C4-2B (cell line): ENCODE results near the gene HES6.

ENCODE experiments used
- H3K27ac ChIP-seq: fragments of 450-650 bp; 2 replicates; pipeline ENCODE4 v1.5.1; 2017
- CTCF ChIP-seq: fragments of 450-650 bp; conservative IDR thresholded peaks from 2 replicates; pipeline ENCODE4 v1.5.1; 2017; ENCODE audit warnings: mild to moderate bottlenecking
- ZFX ChIP-seq: fragments of 450-650 bp; IDR thresholded peaks from 2 replicates; pipeline ENCODE4 v1.6.1; 2017

HES6 gene

GRCh38 chr2:238228700-238229099 is 11.1 kb downstream of the HES6 start:
- H3K27ac ChIP-seq, result no peak overlapping the region
- TF ChIP-seq CTCF (no peak), ZFX (no peak)

- H3K27ac ChIP-seq, result no peak overlapping the region
- TF ChIP-seq ZFX (no peak), CTCF (no peak)
Observed at GRCh38 chr2:238227587-238228032, 12.2 kb downstream of the HES6 start.

GRCh38 chr2:238226698-238227586 is 12.9 kb downstream of the HES6 start:
- H3K27ac ChIP-seq, result no peak overlapping the region
- TF ChIP-seq CTCF (no peak), ZFX (no peak)

GRCh38 chr2:238225911-238226697 is 13.7 kb downstream of the HES6 start:
- H3K27ac ChIP-seq, result no peak overlapping the region
- TF ChIP-seq CTCF, result no peak
- TF ChIP-seq ZFX, result no peak

- no peak overlapping the region for H3K27ac ChIP-seq
- TF ChIP-seq ZFX (no peak), CTCF (no peak)
Observed at GRCh38 chr2:238225121-238225520, 14.7 kb downstream of the HES6 start.

- H3K27ac ChIP-seq, result no peak overlapping the region
Observed at GRCh38 chr2:238224356-238225035, 15.3 kb downstream of the HES6 start.

More at GRCh38 chr2:238224356-238225035, 15.3 kb downstream of the HES6 start:
- no peak for TF ChIP-seq ZFX
- no peak for TF ChIP-seq CTCF
